K562 (cell line): ENCODE data around the gene LYPLA2. TPM values are rescaled to one million over a fixed set of nuclear protein-coding genes. Genes with fewer than 3 reads are reported as not detected.
A peak's percentile ranks its signal among the peaks of the same experiment; 100 is the strongest.

Experiments
- FOXO4 ChIP-seq: fragments of 450-650 bp; formaldehyde crosslinking; IDR thresholded peaks from 2 replicates; pipeline ENCODE4 v1.4.0; 2020; ENCODE audit warnings: mild to moderate bottlenecking, moderate library complexity
- MTF1 ChIP-seq: fragments of 250-450 bp; sonication (Bioruptor Pico); IDR thresholded peaks from 2 replicates; pipeline ENCODE4 v1.9.0; 2021; ENCODE audit warnings: moderate library complexity, mild to moderate bottlenecking, inconsistent platforms, borderline replicate concordance
- NCOA4 ChIP-seq: fragments of 450-650 bp; IDR thresholded peaks from 2 replicates; pipeline ENCODE4 v1.6.1; 2018; ENCODE audit warnings: mild to moderate bottlenecking; ENCODE audit not compliant: partially characterized antibody
- NONO ChIP-seq, 2 experiments: fragments of 200-400 bp in 1 of 2; fragments of 450-650 bp in 1 of 2; formaldehyde crosslinking in 1 of 2; IDR thresholded peaks; 2 replicates each; pipeline ENCODE4 v1.6.1; 2017; ENCODE audit warnings: low read depth in 2 of 2, mild to moderate bottlenecking in 2 of 2, moderate library complexity in 2 of 2, low read length in 1 of 2
- SRSF7 ChIP-seq: fragments of 200-400 bp; formaldehyde crosslinking; optimal IDR thresholded peaks from 2 replicates; pipeline ENCODE3; 2017; ENCODE audit warnings: mild to moderate bottlenecking, low read depth, low read length
- ZNF407 ChIP-seq: fragments of 450-650 bp; IDR thresholded peaks from 2 replicates; pipeline ENCODE4 v1.6.1; 2016; ENCODE audit warnings: low read depth
- polyA plus RNA-seq, 8 experiments: library from polyadenylated mRNA; depleted of rRNA in 4 of 8; stranded (reverse) in 5 of 8; unstranded in 3 of 8; fragments of >200 nt; fragmentation: Nextera tagmentation in 2 of 8; fragmentation: Illumina TruSeq in 1 of 8; extraction: Ambion mirVana in 2 of 8; extraction: Trizol in 1 of 8; gene quantifications; 2 replicates each; pipeline versions ENCODE4 v1.2.1 to v1.2.3, GENCODE V29; 2011 to 2014; ENCODE audit warnings: inconsistent platforms in 1 of 8, missing spikeins in 1 of 8
- total RNA-seq, 7 experiments: library from RNA; depleted of rRNA in 6 of 7; stranded (reverse); fragments of >200 nt in 6 of 7; fragmentation: Illumina TruSeq in 2 of 7; extraction: Trizol in 2 of 7; gene quantifications; 2 replicates each; pipeline versions ENCODE4 v1.2.1 to v1.2.3, GENCODE V29; 2011 to 2021; ENCODE audit warnings: low replicate concordance in 1 of 7
- TF ChIP-seq, protein P1 (sequence below): sonication (generic); IDR thresholded peaks from 2 replicates; pipeline ENCODE4 v1.6.1; 2016
- TF ChIP-seq, protein P2 (sequence below): sonication (generic); formaldehyde crosslinking; IDR thresholded peaks from 2 replicates; pipeline ENCODE4 v1.8.1; 2023; ENCODE audit warnings: mild to moderate bottlenecking, missing genetic modification reagents
- TF ChIP-seq, protein P3 (sequence below): fragments of 250-450 bp; sonication (Bioruptor Pico); IDR thresholded peaks from 2 replicates; pipeline ENCODE4 v1.9.0; 2021; ENCODE audit warnings: mild to moderate bottlenecking, inconsistent platforms

Gene LYPLA2
- total and polyA plus RNA-seq, 9 of the 15 experiments (the other 6 are each of a cell fraction or from before 2014, with no cell fraction given): 3.9 to 128 (median 60.1) TPM

DNA sequence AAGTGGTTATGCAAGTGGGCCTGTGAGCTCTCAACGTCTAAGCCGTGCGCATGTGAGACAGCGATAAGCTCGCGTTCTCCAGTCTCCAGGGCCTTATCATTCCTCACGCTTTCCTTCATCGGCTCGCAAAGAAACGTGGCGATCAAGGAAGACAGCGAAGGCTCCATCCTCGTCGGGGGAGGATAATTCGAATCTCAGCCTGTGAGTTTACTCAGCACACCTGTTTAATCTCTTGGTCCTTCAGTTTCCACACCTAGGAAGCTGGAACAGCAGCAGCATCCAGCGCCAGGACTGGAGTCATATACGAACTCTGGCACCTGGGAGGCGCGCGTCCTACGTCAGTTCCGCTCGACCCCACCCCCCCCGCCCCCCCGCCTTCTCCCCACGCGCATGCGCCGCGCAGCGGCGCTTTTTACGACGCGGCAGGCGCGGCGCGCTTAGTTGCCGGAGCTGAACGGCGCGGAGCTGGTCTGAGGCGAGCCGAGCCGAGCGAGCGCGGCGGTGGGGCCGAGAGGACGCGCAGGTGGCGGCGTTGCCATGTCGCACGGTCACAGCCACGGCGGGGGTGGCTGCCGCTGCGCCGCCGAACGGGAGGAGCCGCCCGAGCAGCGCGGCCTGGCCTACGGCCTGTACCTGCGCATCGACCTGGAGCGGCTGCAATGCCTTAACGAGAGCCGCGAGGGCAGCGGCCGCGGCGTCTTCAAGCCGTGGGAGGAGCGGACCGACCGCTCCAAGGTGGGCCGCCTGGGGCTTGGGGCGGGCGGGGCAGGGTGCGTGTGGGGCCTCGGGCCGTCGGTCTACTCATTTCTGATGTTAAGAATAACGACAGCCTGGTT lies 12.7 kb upstream of the LYPLA2 start, which contains the start of gene PITHD1 (continued):
- no peak for TF ChIP-seq MTF1 (CRISPR knock-in tag)
- TF ChIP-seq, protein P1, sequence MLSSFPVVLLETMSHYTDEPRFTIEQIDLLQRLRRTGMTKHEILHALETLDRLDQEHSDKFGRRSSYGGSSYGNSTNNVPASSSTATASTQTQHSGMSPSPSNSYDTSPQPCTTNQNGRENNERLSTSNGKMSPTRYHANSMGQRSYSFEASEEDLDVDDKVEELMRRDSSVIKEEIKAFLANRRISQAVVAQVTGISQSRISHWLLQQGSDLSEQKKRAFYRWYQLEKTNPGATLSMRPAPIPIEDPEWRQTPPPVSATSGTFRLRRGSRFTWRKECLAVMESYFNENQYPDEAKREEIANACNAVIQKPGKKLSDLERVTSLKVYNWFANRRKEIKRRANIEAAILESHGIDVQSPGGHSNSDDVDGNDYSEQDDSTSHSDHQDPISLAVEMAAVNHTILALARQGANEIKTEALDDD: no peak; the same call in 1 of the 2 replicates
- TF ChIP-seq FOXO4 (CRISPR knock-in tag): no peak
- no peak for TF ChIP-seq SRSF7
- TF ChIP-seq ZNF407: no peak
- TF ChIP-seq NCOA4: no peak
- peak; percentile 80 to 96; a peak in 3 of 4 replicates for TF ChIP-seq NONO (IDR thresholded peaks at IDR 0.05; ENCODE audit: low read depth in 2 of 2, low read length in 1 of 2)
- TF ChIP-seq, protein P2, sequence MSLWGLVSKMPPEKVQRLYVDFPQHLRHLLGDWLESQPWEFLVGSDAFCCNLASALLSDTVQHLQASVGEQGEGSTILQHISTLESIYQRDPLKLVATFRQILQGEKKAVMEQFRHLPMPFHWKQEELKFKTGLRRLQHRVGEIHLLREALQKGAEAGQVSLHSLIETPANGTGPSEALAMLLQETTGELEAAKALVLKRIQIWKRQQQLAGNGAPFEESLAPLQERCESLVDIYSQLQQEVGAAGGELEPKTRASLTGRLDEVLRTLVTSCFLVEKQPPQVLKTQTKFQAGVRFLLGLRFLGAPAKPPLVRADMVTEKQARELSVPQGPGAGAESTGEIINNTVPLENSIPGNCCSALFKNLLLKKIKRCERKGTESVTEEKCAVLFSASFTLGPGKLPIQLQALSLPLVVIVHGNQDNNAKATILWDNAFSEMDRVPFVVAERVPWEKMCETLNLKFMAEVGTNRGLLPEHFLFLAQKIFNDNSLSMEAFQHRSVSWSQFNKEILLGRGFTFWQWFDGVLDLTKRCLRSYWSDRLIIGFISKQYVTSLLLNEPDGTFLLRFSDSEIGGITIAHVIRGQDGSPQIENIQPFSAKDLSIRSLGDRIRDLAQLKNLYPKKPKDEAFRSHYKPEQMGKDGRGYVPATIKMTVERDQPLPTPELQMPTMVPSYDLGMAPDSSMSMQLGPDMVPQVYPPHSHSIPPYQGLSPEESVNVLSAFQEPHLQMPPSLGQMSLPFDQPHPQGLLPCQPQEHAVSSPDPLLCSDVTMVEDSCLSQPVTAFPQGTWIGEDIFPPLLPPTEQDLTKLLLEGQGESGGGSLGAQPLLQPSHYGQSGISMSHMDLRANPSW: no peak
- TF ChIP-seq, protein P3, sequence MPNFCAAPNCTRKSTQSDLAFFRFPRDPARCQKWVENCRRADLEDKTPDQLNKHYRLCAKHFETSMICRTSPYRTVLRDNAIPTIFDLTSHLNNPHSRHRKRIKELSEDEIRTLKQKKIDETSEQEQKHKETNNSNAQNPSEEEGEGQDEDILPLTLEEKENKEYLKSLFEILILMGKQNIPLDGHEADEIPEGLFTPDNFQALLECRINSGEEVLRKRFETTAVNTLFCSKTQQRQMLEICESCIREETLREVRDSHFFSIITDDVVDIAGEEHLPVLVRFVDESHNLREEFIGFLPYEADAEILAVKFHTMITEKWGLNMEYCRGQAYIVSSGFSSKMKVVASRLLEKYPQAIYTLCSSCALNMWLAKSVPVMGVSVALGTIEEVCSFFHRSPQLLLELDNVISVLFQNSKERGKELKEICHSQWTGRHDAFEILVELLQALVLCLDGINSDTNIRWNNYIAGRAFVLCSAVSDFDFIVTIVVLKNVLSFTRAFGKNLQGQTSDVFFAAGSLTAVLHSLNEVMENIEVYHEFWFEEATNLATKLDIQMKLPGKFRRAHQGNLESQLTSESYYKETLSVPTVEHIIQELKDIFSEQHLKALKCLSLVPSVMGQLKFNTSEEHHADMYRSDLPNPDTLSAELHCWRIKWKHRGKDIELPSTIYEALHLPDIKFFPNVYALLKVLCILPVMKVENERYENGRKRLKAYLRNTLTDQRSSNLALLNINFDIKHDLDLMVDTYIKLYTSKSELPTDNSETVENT (CRISPR knock-in tag): peak; percentile 95
